ENCODE data around the gene C16orf46. TPM values are rescaled to one million over a fixed set of nuclear protein-coding genes. Genes with fewer than 3 reads are reported as not detected.
"Not testable (repeated sequence)": the region's sequence is repeated elsewhere in the genome, so short reads cannot be mapped to it uniquely, and the experiment has no call there.

Gene C16orf46
- polyA plus RNA-seq, 1 of the 3 experiments (the other 2 are of a cell fraction): 1.5 TPM

GRCh38 chr16:81117436-81117835 lies 40.4 kb upstream of the C16orf46 start (continued):
- TF ChIP-seq, protein P1, sequence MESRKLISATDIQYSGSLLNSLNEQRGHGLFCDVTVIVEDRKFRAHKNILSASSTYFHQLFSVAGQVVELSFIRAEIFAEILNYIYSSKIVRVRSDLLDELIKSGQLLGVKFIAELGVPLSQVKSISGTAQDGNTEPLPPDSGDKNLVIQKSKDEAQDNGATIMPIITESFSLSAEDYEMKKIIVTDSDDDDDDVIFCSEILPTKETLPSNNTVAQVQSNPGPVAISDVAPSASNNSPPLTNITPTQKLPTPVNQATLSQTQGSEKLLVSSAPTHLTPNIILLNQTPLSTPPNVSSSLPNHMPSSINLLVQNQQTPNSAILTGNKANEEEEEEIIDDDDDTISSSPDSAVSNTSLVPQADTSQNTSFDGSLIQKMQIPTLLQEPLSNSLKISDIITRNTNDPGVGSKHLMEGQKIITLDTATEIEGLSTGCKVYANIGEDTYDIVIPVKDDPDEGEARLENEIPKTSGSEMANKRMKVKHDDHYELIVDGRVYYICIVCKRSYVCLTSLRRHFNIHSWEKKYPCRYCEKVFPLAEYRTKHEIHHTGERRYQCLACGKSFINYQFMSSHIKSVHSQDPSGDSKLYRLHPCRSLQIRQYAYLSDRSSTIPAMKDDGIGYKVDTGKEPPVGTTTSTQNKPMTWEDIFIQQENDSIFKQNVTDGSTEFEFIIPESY (IDR thresholded peaks at IDR 0.05; ENCODE audit: borderline replicate concordance, low read depth): no peak
- no peak for TF ChIP-seq FOXJ3 (CRISPR knock-in tag; IDR thresholded peaks at IDR 0.05)

DNA sequence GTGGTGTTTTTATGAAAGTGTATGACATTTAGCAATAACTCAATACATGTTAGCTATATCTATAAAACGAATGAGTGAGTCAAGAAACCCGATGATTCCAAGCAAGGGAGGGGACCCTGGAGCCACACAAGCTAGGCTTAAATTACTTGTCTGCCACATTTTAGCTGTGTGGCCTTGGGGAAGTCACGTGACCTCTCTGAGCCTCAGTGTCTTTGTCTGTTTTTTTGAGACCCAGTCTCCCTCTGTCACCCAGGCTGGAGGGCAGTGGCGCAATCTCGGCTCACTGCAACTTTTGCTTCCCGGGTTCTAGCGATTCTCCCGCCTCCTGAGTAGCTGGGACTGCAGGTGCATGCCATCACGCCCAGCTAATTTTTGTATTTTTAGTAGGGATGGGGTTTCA lies 39.2 kb upstream of the C16orf46 start:
- no peaks in the 10 kb centered on the region for H3K79me2 ChIP-seq (ENCODE audit: insufficient read depth)
- no peaks in the 10 kb centered on the region for H3F3A ChIP-seq (replicated peaks; ENCODE audit: insufficient read depth)
- H3K4me1 ChIP-seq (ENCODE audit: control insufficient read depth in 1 of 2, insufficient read depth in 2 of 2, low read depth in 1 of 2, low read length in 1 of 2): no peaks in the 10 kb centered on the region
- no peak for DNase-seq
- H2AFZ ChIP-seq (ENCODE audit: low read depth): no peak overlapping the region
- no peak overlapping the region for H3K27ac ChIP-seq (ENCODE audit: low read depth in 2 of 2, low read length in 1 of 2)
- no peaks in the 10 kb centered on the region for H4K20me1 ChIP-seq (ENCODE audit: insufficient read depth)
- H3K4me3 ChIP-seq (ENCODE audit: low read depth in 2 of 2, low read length in 1 of 2): no peak overlapping the region
- H3K36me3 ChIP-seq (replicated peaks in 1 of 2; ENCODE audit: control insufficient read depth in 1 of 2, insufficient read depth in 2 of 2, low read length in 1 of 2): no peaks in the 10 kb centered on the region
- H3K27me3 ChIP-seq (ENCODE audit: insufficient read depth): no peaks in the 10 kb centered on the region
- POLR2A ChIA-PET: no interaction called here
- no peaks in the 10 kb centered on the region for H3K9me3 ChIP-seq
- 54% methylated on average over 9 of the region's 9 CpGs for WGBS (ENCODE audit: low lambda C conversion rate)
- no peak overlapping the region for H3K4me2 ChIP-seq
- TF ChIP-seq POLR2AphosphoS5 (IDR thresholded peaks at IDR 0.05; ENCODE audit: low read depth, low read length) (no peak), TCF12 (IDR thresholded peaks at IDR 0.05) (no peak), RCOR1 (IDR thresholded peaks at IDR 0.05; ENCODE audit: low read length) (no peak)
- no peaks in the 10 kb centered on the region for H3K9me2 ChIP-seq
- H3K9ac ChIP-seq: no peak overlapping the region
- CTCF ChIA-PET: interaction anchor here (0.6 to 1.6 kb wide), 2 partner anchors 89 to 141 kb away, joined by 3 read pairs; no protein-coding TSS in a partner anchor

GRCh38 chr16:81112453-81112852 lies 35.4 kb upstream of the C16orf46 start:
- Histone ChIP-seq H3K9me3 (no peaks in the 10 kb centered on the region), H3K27me3 (ENCODE audit: insufficient read depth) (no peaks in the 10 kb centered on the region), H3K36me3 (replicated peaks in 1 of 2; ENCODE audit: control insufficient read depth in 1 of 2, insufficient read depth in 2 of 2, low read length in 1 of 2) (no peaks in the 10 kb centered on the region), H3K79me2 (ENCODE audit: insufficient read depth) (no peaks in the 10 kb centered on the region), H4K20me1 (ENCODE audit: insufficient read depth) (no peaks in the 10 kb centered on the region), H3K9me2 (no peaks in the 10 kb centered on the region), H2AFZ (ENCODE audit: low read depth) (no peak overlapping the region), H3F3A (replicated peaks; ENCODE audit: insufficient read depth) (no peaks in the 10 kb centered on the region), H3K9ac (no peak overlapping the region), H3K4me1 (ENCODE audit: control insufficient read depth in 1 of 2, insufficient read depth in 2 of 2, low read depth in 1 of 2, low read length in 1 of 2) (no peaks in the 10 kb centered on the region), H3K4me2 (no peak overlapping the region), H3K4me3 (ENCODE audit: low read depth in 2 of 2, low read length in 1 of 2) (no peak overlapping the region), H3K27ac (ENCODE audit: low read depth in 2 of 2, low read length in 1 of 2) (no peak overlapping the region)
- WGBS (ENCODE audit: low lambda C conversion rate): 85% methylated on average over 4 of the region's 4 CpGs
- ChIA-PET CTCF (interaction anchor here (0.9 to 1.3 kb wide), 2 partner anchors 14 to 77 kb away, joined by 3 read pairs; partner anchors contain the start of gene ATMIN), POLR2A (no interaction called here)
- TF ChIP-seq NFIC (IDR thresholded peaks at IDR 0.05; ENCODE audit: borderline replicate concordance) (no peak), RXRA (IDR thresholded peaks at IDR 0.05; ENCODE audit: borderline replicate concordance, low read depth) (no peak), NRF1 (IDR thresholded peaks at IDR 0.05; ENCODE audit: low read depth, low read length) (no peak), TCF12 (IDR thresholded peaks at IDR 0.05) (no peak), POLR2AphosphoS5 (IDR thresholded peaks at IDR 0.05; ENCODE audit: low read depth, low read length) (no peak)
- TF ChIP-seq, protein P1 (IDR thresholded peaks at IDR 0.05; ENCODE audit: borderline replicate concordance, low read depth): no peak
- TF ChIP-seq, protein P2, sequence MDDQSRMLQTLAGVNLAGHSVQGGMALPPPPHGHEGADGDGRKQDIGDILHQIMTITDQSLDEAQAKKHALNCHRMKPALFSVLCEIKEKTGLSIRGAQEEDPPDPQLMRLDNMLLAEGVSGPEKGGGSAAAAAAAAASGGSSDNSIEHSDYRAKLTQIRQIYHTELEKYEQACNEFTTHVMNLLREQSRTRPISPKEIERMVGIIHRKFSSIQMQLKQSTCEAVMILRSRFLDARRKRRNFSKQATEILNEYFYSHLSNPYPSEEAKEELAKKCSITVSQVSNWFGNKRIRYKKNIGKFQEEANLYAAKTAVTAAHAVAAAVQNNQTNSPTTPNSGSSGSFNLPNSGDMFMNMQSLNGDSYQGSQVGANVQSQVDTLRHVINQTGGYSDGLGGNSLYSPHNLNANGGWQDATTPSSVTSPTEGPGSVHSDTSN (IDR thresholded peaks at IDR 0.05): no peak
- DNase-seq: no peak

GRCh38 chr16:81109274-81109673 lies 32.2 kb upstream of the C16orf46 start:
- POLR2A ChIA-PET; H3K9me2 ChIP-seq; DNase-seq; H4K20me1 ChIP-seq (ENCODE audit: insufficient read depth); H3K4me1 ChIP-seq (ENCODE audit: control insufficient read depth in 1 of 2, insufficient read depth in 2 of 2, low read depth in 1 of 2, low read length in 1 of 2); H3K4me2 ChIP-seq; CTCF ChIA-PET; H3K4me3 ChIP-seq (ENCODE audit: low read depth in 2 of 2, low read length in 1 of 2); H3K9ac ChIP-seq; H3K36me3 ChIP-seq (replicated peaks in 1 of 2; ENCODE audit: control insufficient read depth in 1 of 2, insufficient read depth in 2 of 2, low read length in 1 of 2); H2AFZ ChIP-seq (ENCODE audit: low read depth); H3K27me3 ChIP-seq (ENCODE audit: insufficient read depth); H3F3A ChIP-seq (replicated peaks; ENCODE audit: insufficient read depth); H3K79me2 ChIP-seq (ENCODE audit: insufficient read depth); H3K9me3 ChIP-seq; H3K27ac ChIP-seq (ENCODE audit: low read depth in 2 of 2, low read length in 1 of 2): not testable (repeated sequence)
- 70% methylated on average over 6 of the region's 6 CpGs for WGBS (ENCODE audit: low lambda C conversion rate)

Measured in SK-N-SH (cell line).